Endometrial microvascular endothelial cells (primary cell): ENCODE measurements around the gene TERT. TPM values are rescaled to one million over a fixed set of nuclear protein-coding genes. Genes with fewer than 3 reads are reported as not detected.
"Not testable (repeated sequence)": the region's sequence is repeated elsewhere in the genome, so short reads cannot be mapped to it uniquely, and the experiment has no call there.

ENCODE experiments used
- in situ Hi-C: cut with HindIII; loops from 2 replicates; pipeline ENCODE4 v1.10.0; 2017; ENCODE audit warnings: low sequenced_read_pairs, low pct_unique_long_range_greater_than_20kb; ENCODE audit errors: inconsistent ontology term
- total RNA-seq: library from RNA; depleted of rRNA; stranded (reverse); fragments of >200 nt; gene quantifications from one replicate; pipeline ENCODE4 v1.2.3, GENCODE V29; 2015; ENCODE audit errors: inconsistent ontology term

Gene TERT
- total RNA-seq, 1 donor from 2014 or later, result not detected

DNA sequence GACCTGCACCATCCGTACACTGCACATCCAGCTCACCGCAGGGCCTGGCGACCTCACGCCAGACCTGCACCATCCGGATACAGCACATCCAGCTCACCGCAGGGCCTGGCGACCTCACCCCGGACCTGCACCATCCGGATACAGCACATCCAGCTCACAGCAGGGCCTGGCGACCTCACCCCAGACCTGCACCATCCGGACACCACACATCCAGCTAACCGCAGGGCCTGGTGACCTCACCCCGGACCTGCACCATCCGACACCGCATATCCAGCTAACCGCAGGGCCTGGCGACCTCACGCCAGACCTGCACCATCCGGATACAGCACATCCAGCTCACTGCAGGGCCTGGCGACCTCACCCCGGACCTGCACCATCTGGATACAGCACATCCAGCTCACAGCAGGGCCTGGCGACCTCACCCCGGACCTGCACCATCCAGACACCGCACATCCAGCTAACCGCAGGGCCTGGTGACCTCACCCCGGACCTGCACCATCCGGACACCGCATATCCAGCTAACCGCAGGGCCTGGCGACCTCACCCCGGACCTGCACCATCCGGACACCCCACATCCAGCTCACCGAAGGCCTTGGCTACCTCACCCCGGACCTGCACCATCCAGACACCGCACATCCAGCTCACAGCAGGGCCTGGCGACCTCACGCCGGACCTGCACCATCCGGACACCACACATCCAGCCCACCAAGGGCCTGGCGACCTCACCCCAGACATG, 11.7 kb downstream of the TERT start:
- in situ Hi-C loops, result not testable (repeated sequence)

- in situ Hi-C loops, result no loop called here
Measured at GRCh38 chr5:1282131-1282992, 12.5 kb downstream of the TERT start.

DNA sequence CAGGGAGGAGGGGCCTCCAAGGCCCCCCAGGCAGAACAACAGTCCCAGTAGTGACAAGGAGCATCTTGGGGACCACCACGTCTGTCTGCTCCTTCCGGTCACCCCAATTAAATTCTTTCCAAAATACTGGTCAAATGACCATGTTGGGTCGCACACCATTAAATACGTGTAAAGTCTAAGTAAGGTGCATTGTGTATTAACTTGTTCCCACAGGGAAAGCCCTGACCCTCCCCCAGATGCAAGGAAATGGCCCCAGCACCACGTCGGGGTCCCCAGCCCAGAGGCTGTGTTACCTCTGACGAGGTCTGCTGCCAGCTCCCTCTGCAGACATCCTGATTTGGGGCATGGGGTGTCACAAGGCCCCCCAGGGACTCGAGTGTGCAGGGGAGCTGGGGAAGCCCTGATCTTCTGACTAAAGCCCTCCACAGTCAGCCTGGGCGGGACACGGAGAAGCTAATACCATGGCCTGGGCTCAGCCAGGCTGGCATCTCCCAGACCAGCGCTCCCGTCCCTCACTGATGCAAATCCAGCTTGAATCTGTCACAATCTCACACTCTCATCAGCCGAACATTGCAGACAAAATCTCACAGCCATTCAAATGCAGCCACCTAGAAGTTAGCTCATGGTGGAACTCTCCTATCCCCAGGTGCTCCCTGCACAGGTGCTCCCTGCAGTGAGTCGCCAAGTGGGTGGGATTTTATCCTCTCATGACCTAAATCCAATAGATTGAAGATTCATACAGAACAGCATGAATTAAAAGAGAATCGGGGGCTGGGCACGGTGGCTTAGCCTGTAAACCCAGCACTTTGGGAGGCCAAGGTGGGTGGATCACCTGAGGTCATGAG, 13.6 kb downstream of the TERT start:
- in situ Hi-C loops, result no loop called here

- in situ Hi-C loops, result no loop called here
Measured at GRCh38 chr5:1280177-1281037, 14.5 kb downstream of the TERT start.

DNA sequence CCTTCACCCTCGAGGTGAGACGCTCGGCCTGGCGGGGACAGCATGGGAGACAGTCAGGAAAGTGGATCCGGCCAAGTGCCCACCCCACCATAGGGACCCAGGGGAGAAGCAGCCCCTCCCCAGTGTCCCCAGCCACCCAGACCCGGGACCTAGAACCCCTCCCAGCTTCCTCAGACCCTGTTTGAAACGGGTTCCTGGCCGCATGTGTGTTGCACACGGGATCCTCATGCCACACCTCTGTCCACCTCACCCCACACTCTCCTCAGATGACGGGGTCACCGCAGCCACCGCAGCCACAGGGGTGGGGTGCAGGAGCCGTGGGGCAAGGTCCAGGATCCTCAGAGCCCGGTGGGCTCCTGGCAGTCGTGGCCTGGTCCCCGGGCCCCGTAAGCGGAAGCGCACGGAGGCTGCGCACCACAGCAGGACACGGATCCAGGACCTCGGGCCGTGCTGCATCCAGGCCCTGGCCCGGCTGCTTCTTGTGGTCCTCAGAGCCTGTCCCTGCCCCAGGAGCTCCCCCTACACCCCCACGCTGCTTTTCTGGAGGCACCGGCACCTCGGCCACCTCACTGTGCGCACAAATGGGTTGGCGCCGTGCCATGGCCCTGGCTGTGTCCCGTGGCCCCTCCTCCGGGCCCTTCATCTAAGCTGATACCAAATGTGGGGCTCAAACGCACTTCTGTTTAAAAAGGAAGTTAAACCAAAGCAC, 15.3 kb downstream of the TERT start:
- in situ Hi-C loops, result no loop called here

DNA sequence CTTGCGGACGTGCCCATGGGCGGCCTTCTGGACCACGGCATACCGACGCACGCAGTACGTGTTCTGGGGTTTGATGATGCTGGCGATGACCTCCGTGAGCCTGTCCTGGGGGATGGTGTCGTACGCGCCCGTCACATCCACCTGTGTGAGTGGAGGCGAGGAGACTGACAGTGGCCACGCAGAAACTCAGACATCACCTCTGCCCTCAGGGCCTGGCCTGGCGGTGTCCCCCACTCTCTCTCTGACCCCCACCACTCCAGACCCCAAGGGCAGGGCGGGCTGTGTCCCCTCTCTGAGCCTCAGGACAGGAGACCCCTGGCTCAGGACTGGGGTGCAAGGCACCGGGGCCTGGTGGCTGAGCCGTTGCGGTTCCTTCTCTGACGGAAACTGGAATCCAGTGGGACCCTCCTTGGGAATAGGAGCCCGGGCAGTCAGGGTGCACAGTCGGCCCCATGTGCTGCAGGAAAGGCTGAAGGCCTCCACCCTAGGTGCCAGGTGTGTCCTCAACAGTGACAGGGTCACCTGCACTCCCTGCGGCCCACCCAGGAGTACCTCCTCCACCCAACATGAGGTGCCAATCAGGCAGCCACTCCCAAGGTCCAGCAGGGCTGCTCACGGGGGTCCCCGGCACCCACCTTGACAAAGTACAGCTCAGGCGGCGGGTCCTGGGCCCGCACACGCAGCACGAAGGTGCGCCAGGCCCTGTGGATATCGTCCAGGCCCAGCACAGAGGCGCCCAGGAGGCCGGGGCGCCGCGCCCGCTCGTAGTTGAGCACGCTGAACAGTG, 16.0 kb downstream of the TERT start:
- in situ Hi-C loops, result no loop called here

- in situ Hi-C loops, result no loop called here
Measured at GRCh38 chr5:1278216-1278615, 16.7 kb downstream of the TERT start.

- in situ Hi-C loops, result no loop called here
Measured at GRCh38 chr5:1277781-1278180, 17.1 kb downstream of the TERT start.

- in situ Hi-C loops, result no loop called here
Measured at GRCh38 chr5:1277331-1277730, 17.5 kb downstream of the TERT start.

GRCh38 chr5:1276930-1277329, 17.9 kb downstream of the TERT start:
- in situ Hi-C loops, result no loop called here

- in situ Hi-C loops, result not testable (repeated sequence)
Measured at GRCh38 chr5:1275397-1276391, 19.2 kb downstream of the TERT start.

DNA sequence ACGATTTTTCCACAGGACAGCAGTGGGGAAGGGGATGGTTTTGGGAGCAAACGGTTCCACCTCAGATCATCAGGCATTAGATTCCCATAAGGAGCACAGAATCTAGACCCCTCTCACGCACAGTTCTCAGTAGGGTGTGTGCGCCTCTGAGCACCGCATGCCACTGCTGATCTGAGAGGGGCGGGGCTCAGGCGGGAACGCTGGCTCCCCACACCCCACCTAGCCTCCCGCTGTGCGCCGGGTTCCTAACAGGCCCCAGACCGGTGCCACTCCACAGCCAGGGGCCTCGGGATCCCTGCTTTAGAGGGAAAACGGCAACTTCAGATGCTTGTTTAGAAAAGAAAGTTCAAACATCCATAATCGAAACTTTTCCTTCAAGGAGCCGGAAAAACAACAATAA, 20.4 kb downstream of the TERT start:
- in situ Hi-C loops, result no loop called here

- in situ Hi-C loops, result no loop called here
Measured at GRCh38 chr5:1273745-1274144, 21.1 kb downstream of the TERT start.

DNA sequence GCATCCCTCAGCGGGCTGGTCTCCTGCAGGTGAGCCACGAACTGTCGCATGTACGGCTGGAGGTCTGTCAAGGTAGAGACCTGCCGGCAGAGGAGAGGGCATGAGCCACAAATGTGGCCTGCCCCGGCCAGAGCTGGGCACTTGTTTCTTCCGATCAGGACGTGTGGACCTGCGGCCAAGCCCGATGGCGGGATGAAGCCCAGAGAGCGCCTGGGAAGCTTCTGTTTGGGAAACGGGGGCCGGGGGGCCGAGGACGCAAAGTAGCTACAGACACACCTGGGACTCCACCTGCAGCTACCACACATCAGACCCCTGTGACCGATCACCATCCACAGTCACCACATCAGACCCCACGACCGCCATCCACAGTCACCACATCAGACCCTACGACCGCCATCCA, 22.7 kb downstream of the TERT start:
- in situ Hi-C loops, result no loop called here

DNA sequence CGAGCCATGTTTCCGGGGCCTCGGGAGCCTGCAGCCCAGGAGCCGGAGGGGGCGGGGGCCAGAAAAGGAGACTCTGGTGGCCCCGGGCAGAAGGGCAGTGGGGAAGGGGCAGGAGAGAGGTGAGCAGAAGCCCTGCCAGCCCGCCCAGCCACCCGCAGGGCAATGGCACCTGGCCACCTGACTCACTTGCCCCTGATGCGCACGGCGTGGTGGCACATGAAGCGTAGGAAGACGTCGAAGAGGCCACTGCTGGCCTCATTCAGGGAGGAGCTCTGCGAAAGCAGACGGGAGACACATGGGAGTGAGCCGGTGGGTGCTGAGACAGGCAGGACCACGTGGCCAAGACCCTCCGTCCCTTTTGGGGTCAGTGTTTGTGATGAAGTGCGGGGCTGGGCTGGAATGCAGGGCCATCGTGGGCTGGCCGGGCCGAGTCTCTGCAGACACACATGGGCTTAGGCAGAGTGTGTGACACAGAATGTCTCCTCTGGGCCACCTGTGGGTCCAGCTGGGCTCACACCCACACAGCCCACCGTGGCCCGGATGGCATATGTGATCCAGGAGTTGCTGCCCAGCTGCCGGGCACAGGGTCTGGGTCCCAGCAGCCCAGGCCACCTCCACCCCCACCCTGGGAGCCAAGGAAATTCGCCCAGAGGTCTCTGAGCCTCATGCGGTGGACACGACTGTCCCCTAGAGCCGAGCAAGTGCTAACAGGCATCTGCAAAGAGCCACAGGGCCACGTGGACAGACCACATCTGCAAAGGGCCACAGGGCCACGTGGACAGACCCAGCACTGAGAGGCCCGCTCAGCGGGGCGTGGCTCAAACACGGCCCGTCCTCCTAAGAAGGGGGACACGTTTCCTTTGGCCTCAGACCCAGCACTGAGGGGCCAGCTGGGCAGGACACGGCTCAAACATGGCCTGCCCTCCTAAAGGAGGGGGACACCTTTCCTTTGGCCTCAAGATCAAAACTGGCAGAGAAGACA, 23.6 kb downstream of the TERT start:
- in situ Hi-C loops, result no loop called here
